ENCODE measurements around the gene DENND1B. TPM values are rescaled to one million over a fixed set of nuclear protein-coding genes. Genes with fewer than 3 reads are reported as not detected.

Gene DENND1B
- total RNA-seq, 2 experiments from 2014 or later, result 10.8 to 12.7 TPM

DNA sequence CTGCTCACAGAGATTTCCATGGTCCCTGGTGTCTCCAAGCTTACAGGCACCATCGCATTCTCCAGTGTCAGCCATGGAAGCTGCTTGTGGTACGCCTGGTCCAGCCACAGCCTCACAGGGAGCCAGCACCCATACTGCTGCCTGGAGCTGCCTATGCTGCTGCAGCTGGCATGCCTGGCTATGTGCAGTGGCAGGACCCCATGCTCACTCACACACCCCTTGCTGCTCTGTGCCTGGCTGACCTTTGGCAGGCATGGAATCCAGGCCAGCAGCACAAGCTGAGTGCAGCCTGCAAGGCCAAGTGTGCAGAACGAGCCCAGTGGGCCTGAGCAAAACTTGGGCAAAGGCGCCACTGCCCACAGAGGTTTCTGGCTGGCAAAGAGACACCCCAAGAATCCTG lies 26.4 kb upstream of the DENND1B start:
- peaks cover 3% of the 10 kb centered on the region for H3K4me1 Mint-ChIP-seq (ENCODE audit: low read depth)
- POLR2A ChIA-PET, result no interaction called here

GRCh38 chr1:197801111-197801482 lies 25.8 kb upstream of the DENND1B start:
- Mint-ChIP-seq H3K27me3 (no peaks in the 10 kb centered on the region), H3K36me3 (ENCODE audit: low read depth) (peaks cover 9% of the 10 kb centered on the region), H3K9me3 (peaks cover 27% of the 10 kb centered on the region), H3K4me3 (no peak overlapping the region), H3K4me1 (ENCODE audit: low read depth) (no peaks in the 10 kb centered on the region), H3K27ac (no peak overlapping the region)
- ATAC-seq (no peak), DNase-seq (no peak)
- ChIA-PET POLR2A (no interaction called here), CTCF (no interaction called here)
- intact Hi-C loops (cut with micrococcal nuclease), result no loop called here
- TF ChIP-seq, protein P1, sequence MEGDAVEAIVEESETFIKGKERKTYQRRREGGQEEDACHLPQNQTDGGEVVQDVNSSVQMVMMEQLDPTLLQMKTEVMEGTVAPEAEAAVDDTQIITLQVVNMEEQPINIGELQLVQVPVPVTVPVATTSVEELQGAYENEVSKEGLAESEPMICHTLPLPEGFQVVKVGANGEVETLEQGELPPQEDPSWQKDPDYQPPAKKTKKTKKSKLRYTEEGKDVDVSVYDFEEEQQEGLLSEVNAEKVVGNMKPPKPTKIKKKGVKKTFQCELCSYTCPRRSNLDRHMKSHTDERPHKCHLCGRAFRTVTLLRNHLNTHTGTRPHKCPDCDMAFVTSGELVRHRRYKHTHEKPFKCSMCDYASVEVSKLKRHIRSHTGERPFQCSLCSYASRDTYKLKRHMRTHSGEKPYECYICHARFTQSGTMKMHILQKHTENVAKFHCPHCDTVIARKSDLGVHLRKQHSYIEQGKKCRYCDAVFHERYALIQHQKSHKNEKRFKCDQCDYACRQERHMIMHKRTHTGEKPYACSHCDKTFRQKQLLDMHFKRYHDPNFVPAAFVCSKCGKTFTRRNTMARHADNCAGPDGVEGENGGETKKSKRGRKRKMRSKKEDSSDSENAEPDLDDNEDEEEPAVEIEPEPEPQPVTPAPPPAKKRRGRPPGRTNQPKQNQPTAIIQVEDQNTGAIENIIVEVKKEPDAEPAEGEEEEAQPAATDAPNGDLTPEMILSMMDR (IDR thresholded peaks at IDR 0.05), result no peak

More for the DNA sequence above, 26.4 kb upstream of the DENND1B start:
- TF ChIP-seq, protein P1 (IDR thresholded peaks at IDR 0.05), result no peak
- DNase-seq, result no peak
- Mint-ChIP-seq H3K9me3 (peaks cover 21% of the 10 kb centered on the region), H3K4me3 (no peak overlapping the region), H3K27ac (no peak overlapping the region), H3K36me3 (ENCODE audit: low read depth) (peaks cover 3% of the 10 kb centered on the region), H3K27me3 (no peaks in the 10 kb centered on the region)
- no peak for ATAC-seq
- CTCF ChIA-PET, result no interaction called here
- intact Hi-C loops (cut with micrococcal nuclease), result no loop called here

- H3K36me3 Mint-ChIP-seq (ENCODE audit: low read depth), result peaks cover 9% of the 10 kb centered on the region
Measured at GRCh38 chr1:197800379-197801110, 25.3 kb upstream of the DENND1B start.

DNA sequence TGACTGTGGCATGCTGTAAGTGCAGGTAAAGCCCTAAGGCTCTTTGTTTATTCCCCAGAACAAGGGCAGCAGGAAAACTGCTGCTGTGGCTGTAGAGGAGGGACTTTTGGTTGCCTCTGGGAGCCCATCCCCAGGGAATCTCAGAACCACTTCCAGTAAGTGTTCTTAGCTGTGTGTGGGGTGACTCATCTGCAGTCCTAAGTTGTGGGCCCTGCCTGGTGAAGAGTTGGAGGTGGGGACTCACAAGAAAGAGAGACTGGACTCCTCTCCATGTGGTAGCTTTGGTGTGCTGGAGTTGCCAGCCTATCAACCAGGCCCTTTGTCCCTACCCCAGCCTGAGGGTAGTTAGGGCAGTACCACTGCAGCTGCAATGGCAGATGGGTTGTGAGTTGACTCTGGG lies 24.0 kb upstream of the DENND1B start:
- POLR2A ChIA-PET, result no interaction called here
- peaks cover 9% of the 10 kb centered on the region for H3K36me3 Mint-ChIP-seq (ENCODE audit: low read depth)
- TF ChIP-seq, protein P1 (IDR thresholded peaks at IDR 0.05), result no peak
- CTCF ChIA-PET, result interaction anchor here (1.0 to 1.1 kb wide), 2 partner anchors 19 to 70 kb away, joined by 3 read pairs; no protein-coding TSS in a partner anchor
- H3K4me3 Mint-ChIP-seq, result no peak overlapping the region
- no peaks in the 10 kb centered on the region for H3K27me3 Mint-ChIP-seq
- intact Hi-C loops (cut with micrococcal nuclease), result no loop called here
- no peak for ATAC-seq
- peaks cover 32% of the 10 kb centered on the region for H3K9me3 Mint-ChIP-seq
- H3K27ac Mint-ChIP-seq, result no peak overlapping the region
- no peak for DNase-seq
- H3K4me1 Mint-ChIP-seq (ENCODE audit: low read depth), result no peaks in the 10 kb centered on the region

More at GRCh38 chr1:197800379-197801110, 25.3 kb upstream of the DENND1B start:
- no peak for DNase-seq
- no peak overlapping the region for H3K4me3 Mint-ChIP-seq
- no peaks in the 10 kb centered on the region for H3K27me3 Mint-ChIP-seq
- no peak overlapping the region for H3K27ac Mint-ChIP-seq
- peaks cover 32% of the 10 kb centered on the region for H3K9me3 Mint-ChIP-seq
- no peak for ATAC-seq
- ChIA-PET POLR2A (no interaction called here), CTCF (interaction anchor here (0.6 to 1.1 kb wide), 2 partner anchors 19 to 266 kb away, joined by 3 read pairs; no protein-coding TSS in a partner anchor)
- intact Hi-C loops (cut with micrococcal nuclease), result no loop called here
- H3K4me1 Mint-ChIP-seq (ENCODE audit: low read depth), result no peaks in the 10 kb centered on the region
- TF ChIP-seq, protein P1 (IDR thresholded peaks at IDR 0.05), result no peak

- no peak overlapping the region for H3K4me3 Mint-ChIP-seq
- CTCF ChIA-PET, result interaction anchor here (1.1 kb wide), 2 partner anchors 19 to 60 kb away, joined by 3 read pairs; no protein-coding TSS in a partner anchor
- POLR2A ChIA-PET, result no interaction called here
- DNase-seq (no peak), ATAC-seq (no peak)
- no peaks in the 10 kb centered on the region for H3K27me3 Mint-ChIP-seq
- no peak overlapping the region for H3K27ac Mint-ChIP-seq
- intact Hi-C loops (cut with micrococcal nuclease), result no loop called here
- TF ChIP-seq, protein P1 (IDR thresholded peaks at IDR 0.05), result no peak
- peaks cover 32% of the 10 kb centered on the region for H3K9me3 Mint-ChIP-seq
- H3K4me1 Mint-ChIP-seq (ENCODE audit: low read depth), result no peaks in the 10 kb centered on the region
- H3K36me3 Mint-ChIP-seq (ENCODE audit: low read depth), result peaks cover 9% of the 10 kb centered on the region
Measured at GRCh38 chr1:197798492-197798891, 23.2 kb upstream of the DENND1B start.
